ENCODE results near the gene CAMSAP2.

Gene CAMSAP2

DNA sequence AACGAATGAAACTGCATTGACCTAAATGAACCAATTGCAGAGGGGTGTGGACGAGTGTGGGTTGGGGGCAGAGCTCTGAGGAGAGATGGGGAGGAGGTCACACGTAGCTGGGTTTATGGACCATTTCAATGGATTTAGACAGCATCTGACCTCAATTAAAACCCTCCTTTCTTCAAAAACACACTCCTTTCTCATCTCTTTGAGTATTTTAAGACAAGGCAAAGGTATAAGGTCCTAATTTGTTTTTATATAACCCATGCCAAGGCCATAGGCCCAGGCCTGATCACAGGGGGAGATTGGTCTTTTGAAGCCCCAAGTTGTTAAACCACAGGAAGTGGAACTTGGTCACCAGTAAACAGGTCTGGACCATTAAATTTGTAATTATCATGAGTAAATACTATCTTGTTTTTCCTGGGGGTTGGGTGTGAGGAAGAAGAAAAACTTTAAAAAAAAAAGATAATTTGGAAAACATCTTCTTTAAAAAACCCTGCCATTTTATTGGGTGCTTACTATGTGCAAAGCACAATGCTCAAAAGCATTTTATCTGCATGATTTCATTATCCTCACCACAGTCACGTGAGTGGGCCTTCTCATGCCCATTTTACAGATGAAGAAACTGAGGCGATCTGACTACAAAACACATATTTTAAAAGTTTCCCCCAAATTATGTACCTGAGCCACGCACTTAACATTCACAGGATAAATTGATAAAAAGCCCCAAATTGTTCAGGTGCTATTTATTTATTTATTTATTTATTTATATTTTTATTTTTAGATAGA, 147.1 kb downstream of the CAMSAP2 start:
- peak; percentile 6 for DNase-seq

DNA sequence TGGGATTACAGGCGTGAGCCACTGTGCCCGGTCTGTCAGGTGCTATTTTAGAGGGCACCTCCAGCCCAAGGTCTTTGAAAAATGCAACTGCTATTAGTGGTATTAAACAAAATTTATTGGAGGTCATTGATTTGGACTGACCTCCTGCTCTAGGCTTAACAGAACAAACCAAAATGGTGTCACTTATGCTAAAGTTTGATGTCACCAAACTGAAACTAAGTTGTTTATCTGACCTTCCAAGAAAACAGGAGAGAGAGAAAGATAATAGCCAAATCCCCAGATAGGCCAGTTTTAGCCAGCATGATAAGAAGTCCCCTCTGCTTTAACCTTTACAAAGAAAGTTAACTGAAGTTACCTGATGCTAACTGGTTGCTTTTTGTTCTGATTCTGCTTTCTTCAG, 147.9 kb downstream of the CAMSAP2 start:
- DNase-seq = no peak

DNA sequence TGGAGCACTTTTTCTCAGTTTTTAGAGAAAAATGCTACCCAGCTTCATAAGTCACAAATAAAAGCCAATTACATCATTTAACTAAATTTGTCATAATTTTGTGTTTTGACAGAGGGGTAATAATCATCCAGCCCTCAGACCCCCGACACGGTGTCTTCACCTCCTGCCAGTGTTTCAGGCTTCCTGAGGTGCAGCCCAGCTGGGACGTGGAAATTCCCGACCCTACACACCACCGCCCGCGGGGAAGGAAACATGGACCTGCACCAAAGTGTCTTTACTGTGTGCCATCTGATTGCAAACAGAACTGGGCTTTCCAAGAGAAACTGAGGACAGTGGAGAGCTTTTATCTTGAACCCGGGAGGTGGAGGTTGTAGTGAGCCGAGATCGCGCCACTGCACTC, 148.3 kb downstream of the CAMSAP2 start:
- no peak for DNase-seq

DNA sequence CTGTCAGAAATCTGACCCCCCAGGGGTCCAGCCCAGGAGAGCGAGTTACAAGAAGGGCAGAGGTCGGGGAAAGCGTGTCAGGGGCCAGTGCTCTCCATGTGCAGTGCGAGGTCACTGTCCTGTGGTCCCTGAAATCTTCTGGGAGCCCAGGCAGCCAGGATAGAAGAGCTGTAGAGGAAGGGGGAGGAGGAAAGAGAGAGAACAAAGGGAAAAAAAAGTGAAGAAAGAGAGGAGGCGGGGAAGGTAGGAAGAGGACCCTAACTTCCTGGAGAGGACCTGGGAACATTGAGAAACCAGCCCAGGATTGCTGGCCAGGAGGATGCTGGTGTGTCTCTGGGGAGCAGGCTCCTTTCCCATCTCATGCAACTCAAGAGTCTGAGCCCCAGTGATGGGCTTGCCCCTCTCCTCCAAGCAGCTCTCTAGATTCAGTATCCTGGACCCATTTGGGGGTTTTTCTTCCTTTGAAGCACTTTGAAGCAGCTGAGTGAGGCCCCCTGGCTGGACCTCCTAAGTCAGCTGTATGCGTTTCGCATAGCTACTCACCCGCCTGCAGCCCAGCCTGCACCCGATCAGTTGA, 149.2 kb downstream of the CAMSAP2 start:
- no peak for DNase-seq

- peak; percentile 78 for DNase-seq
Observed at GRCh38 chr1:200888349-200888838, 149.7 kb downstream of the CAMSAP2 start.

GRCh38 chr1:200889571-200889970, 150.9 kb downstream of the CAMSAP2 start:
- DNase-seq = no peak

- DNase-seq = no peak
Observed at GRCh38 chr1:200890027-200890426, 151.3 kb downstream of the CAMSAP2 start.

- DNase-seq = no peak
Observed at GRCh38 chr1:200890818-200891773, 152.4 kb downstream of the CAMSAP2 start.

- no peak for DNase-seq
Observed at GRCh38 chr1:200891774-200892157, 153.1 kb downstream of the CAMSAP2 start.

GRCh38 chr1:200892546-200892945, 153.9 kb downstream of the CAMSAP2 start:
- DNase-seq = no peak

DNA sequence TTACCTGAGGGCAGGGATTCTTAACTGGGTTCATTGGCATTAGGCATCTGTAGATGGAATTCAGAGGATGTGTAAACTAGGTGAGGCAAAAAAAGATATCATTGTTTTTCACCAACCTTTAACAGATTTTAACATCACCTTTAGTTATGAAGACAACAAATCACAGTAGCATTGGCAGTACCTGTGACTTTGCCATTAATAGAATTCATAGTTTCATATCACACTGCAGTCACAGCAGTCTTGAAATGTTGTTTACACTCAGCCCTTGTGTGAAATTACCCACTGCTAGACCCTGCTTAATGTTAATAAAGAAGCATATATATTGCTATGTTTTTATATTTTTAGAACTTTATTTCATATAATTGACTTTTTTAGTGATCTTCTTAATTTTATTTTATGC, 154.3 kb downstream of the CAMSAP2 start:
- DNase-seq = no peak

- DNase-seq = no peak
Observed at GRCh38 chr1:200893411-200893901, 154.8 kb downstream of the CAMSAP2 start.

DNA sequence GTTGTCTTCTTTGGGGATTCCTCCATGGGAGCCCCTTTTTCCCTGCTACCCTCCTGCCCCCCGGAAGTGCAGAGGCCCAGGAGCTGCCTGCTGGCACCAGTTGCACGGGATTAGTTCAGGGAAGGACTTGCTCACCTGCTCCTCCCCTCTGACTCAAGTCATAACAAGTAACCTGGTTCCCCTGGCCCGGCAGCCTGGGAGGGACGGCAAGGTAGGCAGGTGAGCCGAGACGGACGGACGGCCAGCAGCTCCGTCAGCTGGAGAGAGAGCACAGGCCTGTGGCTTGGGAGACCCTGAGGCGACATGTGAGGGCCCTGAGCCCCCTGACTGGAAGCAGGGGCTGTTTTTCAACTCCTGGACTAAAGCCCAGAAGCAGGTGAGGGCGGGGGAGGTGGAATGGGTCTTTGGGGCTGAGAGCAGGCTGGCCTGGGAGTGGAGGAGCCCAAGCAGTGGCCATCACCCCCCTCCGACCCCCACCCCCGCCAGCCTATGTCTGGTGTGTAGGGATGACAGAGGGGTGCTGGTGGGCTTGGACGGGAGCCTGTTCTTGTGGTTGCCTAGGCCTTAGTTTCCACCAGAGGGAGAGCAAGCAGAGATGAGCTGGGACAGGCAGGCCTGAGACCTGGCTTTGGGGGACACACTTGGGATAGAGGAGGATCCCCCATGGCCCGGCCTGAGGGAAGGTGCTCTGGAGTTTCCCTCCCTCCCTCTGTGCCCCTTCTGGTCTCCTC, 156.2 kb downstream of the CAMSAP2 start, which contains the start of gene INAVA:
Gene INAVA (plus strand): TSS at position 189 of the 731 bp plus-strand sequence. CDS start 3,501 bp downstream, outside the sequence.
- no peak for DNase-seq

GRCh38 chr1:200895443-200895789, 156.7 kb downstream of the CAMSAP2 start:
- no peak for DNase-seq

DNA sequence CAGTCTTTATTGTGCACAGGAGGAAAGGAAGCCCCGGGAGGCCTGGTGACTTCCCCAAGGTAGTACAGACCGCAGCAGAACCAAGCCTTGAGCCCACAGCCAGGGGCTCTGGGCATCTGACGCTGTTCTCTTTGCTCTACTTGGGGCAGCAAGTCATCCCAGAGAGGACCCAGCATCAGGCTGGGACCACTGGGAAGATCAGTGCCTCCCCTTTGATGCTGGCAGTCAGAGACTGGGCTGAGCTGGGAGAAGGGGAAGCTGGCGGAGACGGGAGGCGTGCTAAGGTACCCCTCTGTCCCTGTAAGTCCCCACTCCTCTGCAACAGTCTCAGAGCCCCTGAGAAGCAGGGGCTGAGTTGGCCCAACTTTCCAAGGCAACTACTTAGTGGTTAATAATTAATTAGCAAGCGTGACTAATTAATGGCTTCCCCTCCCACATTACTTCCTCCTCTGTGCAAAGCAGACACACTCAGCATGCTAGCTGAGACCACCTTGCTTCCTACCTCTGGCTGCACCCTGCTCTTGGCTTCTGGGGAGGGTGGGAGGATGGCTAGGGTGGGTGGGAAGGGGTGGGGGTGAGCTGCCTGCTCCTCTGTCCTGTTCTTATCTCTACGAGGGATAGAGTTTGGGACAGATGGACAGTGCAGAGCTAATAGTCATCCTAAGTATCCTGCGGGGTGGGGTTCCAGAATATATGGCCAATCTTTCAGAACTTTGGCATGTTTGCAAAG, 157.3 kb downstream of the CAMSAP2 start:
- no peak for DNase-seq

- DNase-seq = no peak
Observed at GRCh38 chr1:200896531-200897196, 158.0 kb downstream of the CAMSAP2 start.

DNA sequence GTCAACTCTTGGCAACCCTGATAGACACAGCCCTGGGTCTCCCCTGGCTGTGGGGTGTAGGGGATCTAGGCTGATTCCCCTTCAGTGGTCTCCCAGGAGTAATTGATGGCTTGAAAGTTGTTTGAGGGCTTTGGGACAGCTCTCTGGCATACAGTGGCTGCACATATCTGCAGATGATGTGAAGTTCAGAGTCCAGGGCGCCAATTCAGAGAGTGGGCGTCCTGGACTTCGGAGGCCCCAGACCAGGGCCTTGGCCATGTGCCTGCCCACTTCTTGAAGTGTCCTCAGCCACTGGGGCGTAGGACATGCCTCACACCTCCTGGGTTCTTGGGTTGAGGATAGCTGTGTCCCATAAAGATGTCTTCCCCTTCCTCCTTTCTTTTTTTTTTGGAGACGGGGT, 158.6 kb downstream of the CAMSAP2 start:
- no peak for DNase-seq

- DNase-seq = no peak
Observed at GRCh38 chr1:200899015-200899386, 160.3 kb downstream of the CAMSAP2 start.

DNA sequence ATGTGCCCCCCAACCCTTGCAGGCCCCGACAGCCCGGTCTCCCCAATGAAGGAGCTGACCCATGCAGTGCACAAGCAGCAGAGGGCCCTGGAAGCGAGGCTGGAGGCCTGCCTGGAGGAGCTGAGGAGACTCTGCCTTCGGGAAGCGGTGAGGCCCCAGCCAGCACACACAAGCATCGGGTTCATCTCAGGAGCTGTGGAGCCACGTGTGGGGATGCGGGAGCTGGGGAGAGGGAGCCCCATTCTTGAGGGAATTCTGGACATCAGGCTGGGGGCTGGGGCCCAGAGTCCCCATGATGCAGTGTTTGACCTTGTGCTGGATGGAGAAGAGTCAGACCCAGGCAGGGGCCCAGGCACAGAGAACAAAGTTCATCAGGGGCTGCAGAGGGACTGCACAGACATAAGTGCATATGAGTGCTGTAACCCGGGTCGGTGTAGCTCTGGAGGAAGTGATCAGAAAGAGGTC, 160.8 kb downstream of the CAMSAP2 start:
- DNase-seq = no peak

DNA sequence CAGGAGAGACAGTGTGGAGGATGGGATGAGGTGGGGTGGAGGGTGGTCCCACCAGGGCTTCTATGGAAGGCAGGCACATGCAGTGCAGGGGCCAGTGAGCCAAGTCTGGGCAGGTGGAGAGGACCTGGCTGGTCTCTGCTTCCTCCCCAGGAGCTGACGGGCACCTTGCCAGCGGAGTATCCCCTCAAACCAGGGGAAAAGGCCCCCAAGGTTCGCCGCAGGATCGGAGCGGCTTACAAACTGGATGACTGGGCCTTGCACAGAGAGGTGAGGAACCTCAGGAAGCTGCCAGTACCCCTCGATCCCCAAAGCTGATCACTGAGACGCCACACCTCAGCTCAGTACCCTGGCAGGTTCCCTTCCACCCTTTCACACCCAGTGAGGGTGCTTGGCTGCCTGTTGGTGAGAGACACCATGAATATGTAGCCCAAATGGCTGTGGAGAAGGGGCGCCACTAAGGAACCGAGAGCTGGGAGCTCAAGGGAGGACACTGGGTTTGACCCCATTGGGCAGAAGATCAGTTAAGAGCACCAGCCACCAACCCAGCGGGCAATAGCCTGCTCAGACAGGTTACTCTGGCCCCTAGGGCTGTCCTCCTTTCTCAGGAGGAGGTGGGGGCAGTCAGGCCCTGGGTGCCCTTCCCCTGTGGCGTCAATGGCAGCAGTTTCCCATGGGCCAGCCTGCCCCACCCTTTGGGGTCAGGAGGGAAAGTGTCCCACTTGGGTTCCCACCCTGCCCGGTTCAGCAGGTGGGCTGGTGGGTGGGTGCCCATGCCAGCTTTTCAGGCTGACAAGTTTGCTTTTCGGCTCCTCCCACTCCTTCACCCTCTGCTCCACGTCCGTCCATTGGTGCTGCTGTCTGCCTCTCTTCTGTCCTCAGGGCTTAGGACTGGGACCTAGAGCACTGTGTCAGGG, 161.5 kb downstream of the CAMSAP2 start:
- no peak for DNase-seq

Measured in CD4-positive, alpha-beta T cell treated with Interleukin-15 for 1 hour (primary cell).